ENCODE data around the gene FGF8. TPM values are rescaled to one million over a fixed set of nuclear protein-coding genes. Genes with fewer than 3 reads are reported as not detected.
A peak's percentile ranks its signal among the peaks of the same experiment; 100 is the strongest.

Gene FGF8
- total RNA-seq, 1 donor from 2014 or later = not detected

DNA sequence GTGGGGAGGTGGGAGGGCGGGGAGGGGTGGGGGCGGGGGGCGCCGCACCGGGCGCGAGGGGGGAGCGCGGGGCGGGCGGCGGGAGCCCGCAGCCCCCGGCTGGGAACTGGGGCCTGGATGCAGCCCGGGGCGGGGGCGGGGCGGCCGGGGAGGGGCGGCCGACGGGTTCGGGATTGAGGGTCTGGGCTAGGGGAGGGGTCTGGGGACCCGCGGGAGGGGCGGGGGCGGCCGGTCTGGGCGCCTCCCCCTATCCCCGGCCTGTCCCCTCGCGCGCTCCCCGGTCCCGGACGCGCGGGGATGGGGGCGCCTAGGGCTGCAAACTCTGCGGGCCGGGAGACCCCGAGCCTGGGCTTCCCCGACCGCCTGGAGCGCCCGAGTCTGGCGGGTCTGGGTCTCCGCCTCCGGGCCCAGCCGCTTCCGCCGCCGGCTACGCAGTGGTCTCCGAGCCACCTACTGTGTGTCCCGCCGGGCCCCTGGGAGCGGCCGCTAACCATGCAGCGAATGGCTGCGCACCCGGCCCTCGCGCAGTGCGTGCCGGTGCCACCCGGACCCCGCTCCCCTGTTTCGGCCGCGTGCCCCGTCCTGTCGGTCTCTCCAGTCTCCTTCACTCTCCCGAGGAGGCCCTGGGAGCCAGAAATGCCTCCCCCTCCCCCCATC, 375 bp upstream of the FGF8 start:
- DNase-seq (ENCODE audit: extremely low spot score, unreplicated experiment) = no peak
- TF ChIP-seq, protein P1, sequence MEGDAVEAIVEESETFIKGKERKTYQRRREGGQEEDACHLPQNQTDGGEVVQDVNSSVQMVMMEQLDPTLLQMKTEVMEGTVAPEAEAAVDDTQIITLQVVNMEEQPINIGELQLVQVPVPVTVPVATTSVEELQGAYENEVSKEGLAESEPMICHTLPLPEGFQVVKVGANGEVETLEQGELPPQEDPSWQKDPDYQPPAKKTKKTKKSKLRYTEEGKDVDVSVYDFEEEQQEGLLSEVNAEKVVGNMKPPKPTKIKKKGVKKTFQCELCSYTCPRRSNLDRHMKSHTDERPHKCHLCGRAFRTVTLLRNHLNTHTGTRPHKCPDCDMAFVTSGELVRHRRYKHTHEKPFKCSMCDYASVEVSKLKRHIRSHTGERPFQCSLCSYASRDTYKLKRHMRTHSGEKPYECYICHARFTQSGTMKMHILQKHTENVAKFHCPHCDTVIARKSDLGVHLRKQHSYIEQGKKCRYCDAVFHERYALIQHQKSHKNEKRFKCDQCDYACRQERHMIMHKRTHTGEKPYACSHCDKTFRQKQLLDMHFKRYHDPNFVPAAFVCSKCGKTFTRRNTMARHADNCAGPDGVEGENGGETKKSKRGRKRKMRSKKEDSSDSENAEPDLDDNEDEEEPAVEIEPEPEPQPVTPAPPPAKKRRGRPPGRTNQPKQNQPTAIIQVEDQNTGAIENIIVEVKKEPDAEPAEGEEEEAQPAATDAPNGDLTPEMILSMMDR (IDR thresholded peaks at IDR 0.05) = no peak
- no peaks in the 10 kb centered on the region for H3K36me3 Mint-ChIP-seq (ENCODE audit: unreplicated experiment)
- peaks cover 65% of the 10 kb centered on the region for H3K27me3 Mint-ChIP-seq (ENCODE audit: unreplicated experiment)
- no peaks in the 10 kb centered on the region for H3K9me3 Mint-ChIP-seq (ENCODE audit: unreplicated experiment)
- H3K4me3 Mint-ChIP-seq (ENCODE audit: unreplicated experiment) = peak overlapping the region; percentile 55
- peaks cover 30% of the 10 kb centered on the region for H3K4me1 Mint-ChIP-seq (ENCODE audit: unreplicated experiment)
- no peak overlapping the region for H3K27ac Mint-ChIP-seq (ENCODE audit: unreplicated experiment)

DNA sequence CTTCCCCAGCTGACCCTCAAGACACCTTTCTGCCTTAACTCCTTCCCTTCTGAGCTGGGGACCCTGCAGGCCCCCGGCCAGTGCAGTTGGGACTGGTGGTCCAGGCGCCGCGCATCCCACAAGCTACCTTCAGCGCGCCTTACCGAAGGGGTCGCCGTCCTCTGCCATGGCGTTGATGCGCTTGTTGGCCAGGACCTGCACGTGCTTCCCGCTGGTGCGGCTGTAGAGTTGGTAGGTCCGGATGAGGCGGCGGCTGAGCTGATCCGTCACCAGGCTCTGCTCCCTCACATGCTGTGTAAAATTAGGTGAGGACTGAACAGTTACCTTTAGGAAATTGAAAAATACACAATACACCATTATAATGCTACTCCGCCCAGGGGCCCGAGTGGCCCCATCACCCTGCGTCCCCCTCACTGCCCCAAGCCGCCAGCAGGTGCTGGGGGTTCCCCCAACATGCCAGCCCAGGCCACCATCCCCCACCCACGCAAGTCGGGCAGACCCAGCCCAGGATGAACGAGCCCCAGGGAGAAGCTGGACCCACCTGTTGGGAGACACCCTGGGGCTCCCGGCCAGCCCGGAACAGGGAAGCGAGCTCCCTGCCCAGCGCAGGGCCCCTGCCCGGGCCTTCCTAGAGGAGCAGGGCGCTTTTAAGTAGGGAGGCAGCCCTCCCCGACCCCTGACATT, 1.2 kb downstream of the FGF8 start:
- TF ChIP-seq, protein P1 (IDR thresholded peaks at IDR 0.05) = no peak
- peak; percentile 81 for DNase-seq (ENCODE audit: extremely low spot score, unreplicated experiment)
- peaks cover 70% of the 10 kb centered on the region for H3K27me3 Mint-ChIP-seq (ENCODE audit: unreplicated experiment)

DNA sequence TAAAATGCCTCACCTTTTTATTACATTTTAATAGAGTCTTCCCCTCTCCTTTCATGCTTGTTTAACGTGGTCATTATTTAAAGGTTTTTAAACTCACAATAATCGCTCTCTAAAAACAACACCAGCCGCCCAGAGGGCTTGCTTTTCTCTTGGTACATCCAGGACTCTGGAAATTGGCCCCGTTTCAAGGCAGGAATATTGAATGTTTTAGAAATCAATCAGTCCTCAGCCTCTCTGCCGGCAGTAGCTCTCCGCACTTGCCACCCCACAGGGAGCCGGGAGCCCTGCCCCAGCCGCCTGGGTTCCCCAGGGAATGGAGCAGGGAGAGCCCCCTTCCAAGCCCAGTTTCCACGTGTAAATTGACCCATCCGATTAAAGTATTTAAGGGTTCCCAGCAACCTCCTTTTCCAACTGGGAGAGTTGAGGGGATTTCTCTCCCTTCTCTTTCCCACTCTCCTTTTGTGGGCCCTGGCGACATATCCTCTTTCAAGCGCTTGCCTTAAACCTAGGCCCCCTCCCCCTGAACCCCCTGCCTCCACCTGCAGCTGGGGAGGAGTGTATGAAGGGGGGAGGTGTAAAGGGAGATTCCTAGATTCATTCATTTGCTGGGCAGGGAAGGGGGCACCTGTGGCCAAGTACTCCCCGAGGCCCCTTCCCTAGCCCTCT, 1.9 kb downstream of the FGF8 start:
- Mint-ChIP-seq H3K36me3 (ENCODE audit: unreplicated experiment) (no peaks in the 10 kb centered on the region), H3K4me3 (ENCODE audit: unreplicated experiment) (no peak overlapping the region), H3K27ac (ENCODE audit: unreplicated experiment) (no peak overlapping the region), H3K9me3 (ENCODE audit: unreplicated experiment) (no peaks in the 10 kb centered on the region), H3K4me1 (ENCODE audit: unreplicated experiment) (peaks cover 16% of the 10 kb centered on the region), H3K27me3 (ENCODE audit: unreplicated experiment) (peaks cover 69% of the 10 kb centered on the region)
- DNase-seq (ENCODE audit: extremely low spot score, unreplicated experiment) = no peak
- TF ChIP-seq, protein P1 (IDR thresholded peaks at IDR 0.05) = no peak

More for the DNA sequence above, 1.2 kb downstream of the FGF8 start:
- Mint-ChIP-seq H3K4me3 (ENCODE audit: unreplicated experiment) (peak overlapping the region; percentile 42), H3K36me3 (ENCODE audit: unreplicated experiment) (no peaks in the 10 kb centered on the region), H3K9me3 (ENCODE audit: unreplicated experiment) (no peaks in the 10 kb centered on the region), H3K27ac (ENCODE audit: unreplicated experiment) (no peak overlapping the region), H3K4me1 (ENCODE audit: unreplicated experiment) (peaks cover 22% of the 10 kb centered on the region)

DNA sequence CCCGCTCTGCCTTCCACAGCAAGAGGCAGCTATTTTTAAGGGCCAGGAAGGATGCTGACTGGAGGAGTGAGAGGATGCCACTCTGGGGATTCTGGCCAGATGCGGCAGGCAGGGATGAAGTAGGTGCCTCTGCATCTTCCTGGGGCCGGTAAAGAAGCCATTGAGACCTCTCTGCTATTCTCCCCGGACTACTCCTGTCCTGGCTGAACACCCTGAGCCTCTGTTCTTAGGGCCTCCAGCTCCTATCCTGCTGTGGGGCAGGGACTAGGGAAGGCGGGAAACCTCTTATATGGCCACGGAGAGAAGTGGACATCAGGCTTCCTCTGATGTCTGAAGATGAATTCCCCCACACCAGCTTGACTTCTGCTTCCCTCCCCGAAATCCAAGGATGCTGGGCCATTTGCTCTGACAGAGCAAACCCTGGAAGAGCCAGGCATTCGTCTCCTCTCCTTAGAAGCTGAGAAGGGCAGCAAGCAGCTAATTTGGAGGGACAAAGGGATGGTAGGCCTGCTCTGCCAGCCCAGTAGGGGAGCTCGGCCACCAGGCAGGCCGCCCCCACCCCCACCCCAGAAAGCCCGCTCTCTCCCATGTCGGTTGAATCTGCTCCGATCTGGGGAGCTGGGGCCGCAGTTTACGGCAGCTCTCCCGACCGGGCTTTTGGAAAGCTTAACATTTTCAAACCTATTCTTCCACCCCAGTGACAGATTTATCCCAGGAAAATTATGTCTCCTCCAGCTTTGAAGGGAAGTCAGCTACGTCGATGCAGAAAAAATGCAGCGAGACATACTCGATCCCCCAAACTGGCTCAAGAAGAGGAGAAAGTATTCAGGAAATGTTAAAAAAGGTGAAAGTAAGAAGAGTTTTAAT, 2.8 kb downstream of the FGF8 start:
- no peak overlapping the region for H3K27ac Mint-ChIP-seq (ENCODE audit: unreplicated experiment)
- H3K4me1 Mint-ChIP-seq (ENCODE audit: unreplicated experiment) = peaks cover 12% of the 10 kb centered on the region
- H3K9me3 Mint-ChIP-seq (ENCODE audit: unreplicated experiment) = no peaks in the 10 kb centered on the region
- H3K27me3 Mint-ChIP-seq (ENCODE audit: unreplicated experiment) = peaks cover 69% of the 10 kb centered on the region
- TF ChIP-seq, protein P1 (IDR thresholded peaks at IDR 0.05) = no peak
- peak; percentile 60 for DNase-seq (ENCODE audit: extremely low spot score, unreplicated experiment)
- H3K36me3 Mint-ChIP-seq (ENCODE audit: unreplicated experiment) = no peaks in the 10 kb centered on the region
- no peak overlapping the region for H3K4me3 Mint-ChIP-seq (ENCODE audit: unreplicated experiment)

Data from osteocyte (in vitro differentiated cells).